Epithelial cell of esophagus (primary cell): ENCODE measurements around the gene ZNF516.
A peak's percentile ranks its signal among the peaks of the same experiment; 100 is the strongest.

ENCODE experiments used
- DNase-seq: peaks from one replicate; pipeline ENCODE4 v3.0.0; 2010; ENCODE audit warnings: low read depth
- H3K4me3 ChIP-seq: 2 replicates; pipeline ENCODE4 v1.5.1; 2011; ENCODE audit warnings: mild to moderate bottlenecking, low read length, control low read depth
- TF ChIP-seq, protein P1 (sequence below): IDR thresholded peaks from 2 replicates; pipeline ENCODE4 v1.5.1; 2011; ENCODE audit warnings: low read depth, mild to moderate bottlenecking, low read length, control low read depth, inconsistent platforms; ENCODE audit not compliant: insufficient read depth; ENCODE audit errors: missing control alignments

The ZNF516 gene

DNA sequence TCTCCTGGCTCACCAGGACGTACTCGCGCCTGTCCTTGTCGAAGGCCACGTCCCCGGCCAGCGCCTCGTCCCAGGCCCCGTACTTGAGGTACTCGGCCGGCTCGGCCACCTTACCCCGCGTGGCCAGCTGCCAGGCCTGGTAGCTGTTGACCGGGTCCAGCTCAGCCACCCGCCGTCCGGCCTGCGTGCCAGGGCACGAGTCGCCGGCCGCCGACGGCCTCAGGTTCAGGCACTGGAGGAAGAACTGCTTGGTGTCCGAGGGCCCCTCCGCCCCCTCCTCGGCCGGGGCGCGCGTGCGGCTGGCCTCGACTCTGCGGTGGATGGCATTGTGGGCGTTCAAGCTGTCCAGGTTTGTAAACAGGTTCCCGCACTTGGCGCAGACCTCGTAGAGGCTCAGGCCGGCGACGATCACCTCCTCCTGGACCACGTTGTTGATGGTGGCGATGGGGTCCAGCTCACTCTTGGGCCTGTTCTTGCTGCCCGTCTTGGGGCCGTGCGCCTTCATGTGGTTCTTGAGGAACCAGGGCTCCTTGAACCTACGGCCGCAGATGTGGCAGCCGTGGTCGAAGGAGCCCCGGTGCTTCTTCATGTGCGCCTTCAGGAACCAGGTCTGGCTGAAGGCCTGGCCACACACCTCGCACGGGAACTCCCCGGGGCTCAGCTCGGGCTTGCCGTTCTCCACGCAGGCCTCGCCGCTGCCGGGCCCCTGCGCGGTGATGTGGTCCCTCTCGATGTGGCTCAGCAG, 53.2 kb downstream of the ZNF516 start:
- no peak overlapping the region for H3K4me3 ChIP-seq
- TF ChIP-seq, protein P1, sequence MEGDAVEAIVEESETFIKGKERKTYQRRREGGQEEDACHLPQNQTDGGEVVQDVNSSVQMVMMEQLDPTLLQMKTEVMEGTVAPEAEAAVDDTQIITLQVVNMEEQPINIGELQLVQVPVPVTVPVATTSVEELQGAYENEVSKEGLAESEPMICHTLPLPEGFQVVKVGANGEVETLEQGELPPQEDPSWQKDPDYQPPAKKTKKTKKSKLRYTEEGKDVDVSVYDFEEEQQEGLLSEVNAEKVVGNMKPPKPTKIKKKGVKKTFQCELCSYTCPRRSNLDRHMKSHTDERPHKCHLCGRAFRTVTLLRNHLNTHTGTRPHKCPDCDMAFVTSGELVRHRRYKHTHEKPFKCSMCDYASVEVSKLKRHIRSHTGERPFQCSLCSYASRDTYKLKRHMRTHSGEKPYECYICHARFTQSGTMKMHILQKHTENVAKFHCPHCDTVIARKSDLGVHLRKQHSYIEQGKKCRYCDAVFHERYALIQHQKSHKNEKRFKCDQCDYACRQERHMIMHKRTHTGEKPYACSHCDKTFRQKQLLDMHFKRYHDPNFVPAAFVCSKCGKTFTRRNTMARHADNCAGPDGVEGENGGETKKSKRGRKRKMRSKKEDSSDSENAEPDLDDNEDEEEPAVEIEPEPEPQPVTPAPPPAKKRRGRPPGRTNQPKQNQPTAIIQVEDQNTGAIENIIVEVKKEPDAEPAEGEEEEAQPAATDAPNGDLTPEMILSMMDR: no peak
- no peak for DNase-seq

DNA sequence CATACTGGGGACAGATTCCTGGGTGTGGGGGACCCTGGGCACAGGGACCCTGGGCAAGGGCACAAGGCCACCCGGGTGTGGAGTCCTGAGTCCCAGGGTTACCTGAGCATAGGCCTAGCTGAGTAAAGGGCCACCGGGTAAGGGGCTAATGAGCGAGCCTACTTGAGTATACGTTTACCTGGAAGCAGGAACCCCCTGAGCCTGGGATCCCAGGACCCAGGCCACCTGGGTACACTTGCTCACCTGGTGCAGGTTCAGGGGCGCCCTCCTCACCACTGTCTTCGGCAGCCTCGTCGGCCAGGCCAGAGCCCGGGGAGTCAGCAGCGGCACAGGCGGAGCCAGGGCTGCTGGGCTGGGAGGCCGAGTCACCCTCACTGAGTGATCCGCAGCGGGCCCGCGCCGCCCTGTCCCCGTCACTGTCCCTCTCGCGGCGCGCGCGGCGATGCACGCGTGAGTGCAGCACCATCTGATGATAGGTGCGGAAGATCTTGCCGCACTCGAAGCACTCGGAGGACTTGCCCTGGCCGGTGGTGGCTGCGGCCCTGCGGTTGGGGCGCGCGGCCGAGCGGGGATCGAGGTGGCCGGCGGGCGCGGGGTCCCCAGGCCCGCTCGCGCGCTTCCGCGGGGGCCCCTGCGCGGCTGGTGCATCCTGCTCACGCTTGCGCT, 53.9 kb downstream of the ZNF516 start:
- TF ChIP-seq, protein P1: no peak
- no peak overlapping the region for H3K4me3 ChIP-seq
- DNase-seq: no peak

DNA sequence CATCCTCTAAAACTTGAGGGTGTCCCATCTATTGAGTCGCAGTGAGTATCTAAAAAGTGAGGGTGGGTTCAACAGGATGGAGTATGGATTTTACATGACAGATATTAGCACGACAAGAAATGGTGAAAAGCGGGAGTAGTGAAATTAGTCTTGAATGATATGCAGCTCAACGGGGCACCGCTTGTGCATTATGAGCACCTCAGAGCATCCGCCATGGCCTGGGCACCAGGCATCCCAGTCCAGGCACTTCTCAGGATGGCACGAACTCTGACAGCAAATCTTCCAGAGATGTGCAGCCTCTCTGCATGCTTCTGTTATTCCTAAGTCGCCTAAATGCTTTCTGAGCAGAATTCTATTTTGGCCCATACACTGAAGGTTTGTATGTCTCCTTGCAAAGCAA, 57.1 kb downstream of the ZNF516 start:
- DNase-seq: no peak
- no peak overlapping the region for H3K4me3 ChIP-seq
- TF ChIP-seq, protein P1: no peak

DNA sequence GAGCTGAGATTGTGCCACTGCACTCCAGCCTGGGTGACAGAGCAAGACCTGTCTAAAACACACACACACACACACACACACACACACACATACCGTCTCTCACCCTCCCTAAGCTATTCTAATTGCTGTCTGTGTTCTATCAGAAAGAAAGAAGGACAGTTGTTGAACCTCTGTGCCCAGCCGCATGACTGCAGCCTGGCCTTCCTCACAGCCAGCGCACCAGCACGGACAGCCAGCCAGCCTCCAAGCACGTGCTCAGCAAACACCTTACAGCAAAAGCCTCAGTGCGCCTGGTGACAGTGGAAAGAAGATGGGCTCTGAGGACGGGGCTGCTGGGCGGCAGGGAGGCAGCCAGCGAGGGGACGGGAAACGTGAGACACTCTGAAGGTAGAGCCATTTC, 58.0 kb downstream of the ZNF516 start:
- TF ChIP-seq, protein P1: no peak
- DNase-seq: no peak
- H3K4me3 ChIP-seq: no peak overlapping the region

DNA sequence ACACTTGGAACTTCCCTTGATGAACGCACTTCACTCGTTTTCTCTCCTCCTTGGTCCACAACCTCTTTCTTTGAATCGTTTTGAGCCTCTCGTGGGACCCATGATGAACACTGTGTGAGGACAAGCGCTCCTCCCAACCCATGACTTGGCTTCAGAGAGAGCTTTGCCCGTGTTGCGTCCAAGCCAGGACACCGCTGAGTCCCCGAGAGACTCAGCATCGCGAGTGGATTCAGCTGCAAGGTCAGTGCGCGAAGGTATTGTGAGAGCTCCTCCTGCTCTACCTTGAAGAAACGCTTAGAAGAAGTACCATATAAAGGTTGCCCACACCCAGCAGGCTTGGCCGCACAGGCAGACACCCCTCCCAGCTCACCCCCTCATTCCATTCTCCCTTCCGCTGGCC, 58.7 kb downstream of the ZNF516 start:
- H3K4me3 ChIP-seq: no peak overlapping the region
- no peak for DNase-seq
- TF ChIP-seq, protein P1: no peak

DNA sequence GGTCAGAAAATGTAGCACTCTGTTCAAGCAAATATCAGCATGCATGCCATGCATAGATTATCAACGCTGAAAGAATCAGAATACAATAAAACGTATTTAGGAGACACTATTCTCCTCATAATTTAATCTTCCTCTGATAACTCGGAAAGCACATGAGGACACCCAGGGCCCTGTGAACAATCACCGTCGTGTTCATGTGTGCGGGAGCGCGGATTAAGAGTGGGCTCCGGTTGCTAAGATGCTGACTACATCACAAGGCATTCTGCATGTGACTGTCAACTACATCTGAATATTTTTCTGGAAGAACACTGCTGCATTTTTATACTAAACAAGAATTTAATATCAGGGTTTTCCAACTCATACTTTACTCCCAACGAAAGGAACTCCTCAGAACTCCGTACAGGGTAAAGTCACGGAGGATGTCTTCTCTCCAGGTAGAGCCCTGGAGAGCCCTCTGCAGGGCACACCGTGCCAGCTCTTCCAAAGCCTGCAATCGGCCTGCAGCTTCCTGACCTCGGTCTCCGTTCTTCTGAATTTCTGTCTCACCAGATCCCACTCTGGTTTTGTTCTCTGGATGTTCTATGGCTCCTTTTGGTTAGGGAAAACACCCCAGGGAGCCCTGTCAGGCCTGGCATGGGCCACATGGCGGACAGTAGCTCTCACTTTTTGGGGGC, 59.6 kb downstream of the ZNF516 start:
- TF ChIP-seq, protein P1: peak; percentile 3
- DNase-seq: no peak
- no peak overlapping the region for H3K4me3 ChIP-seq
